Memory B cell (primary cell): ENCODE measurements around the gene SGMS1.
A peak's percentile ranks its signal among the peaks of the same experiment; 100 is the strongest.

ENCODE experiments used
- ATAC-seq: fragments of 150-1000 bp; cut with Tn5 transposase; 2 replicates; pipeline ENCODE4 v1.10.0; 2021; ENCODE audit warnings: low read depth, mild to moderate bottlenecking, moderate library complexity
- DNase-seq, 2 donors: peaks; one replicate each; pipeline ENCODE4 v3.0.0; 2022; ENCODE audit warnings: low spot score in 2 of 2
- H3K27ac Mint-ChIP-seq: one replicate; pipeline ENCODE4 v1.8.0; 2022; ENCODE audit warnings: mild to moderate bottlenecking, moderate library complexity, mixed read lengths
- H3K27me3 Mint-ChIP-seq: one replicate; pipeline ENCODE4 v1.8.0; 2022; ENCODE audit warnings: mixed read lengths
- H3K36me3 Mint-ChIP-seq: one replicate; pipeline ENCODE4 v1.8.0; 2022; ENCODE audit warnings: mild to moderate bottlenecking, mixed read lengths
- H3K4me1 Mint-ChIP-seq: one replicate; pipeline ENCODE4 v1.8.0; 2022; ENCODE audit warnings: mixed read lengths
- H3K4me3 Mint-ChIP-seq: one replicate; pipeline ENCODE4 v1.8.0; 2022; ENCODE audit warnings: mild to moderate bottlenecking, moderate library complexity, mixed read lengths
- H3K9me3 Mint-ChIP-seq: one replicate; pipeline ENCODE4 v1.8.0; 2022; ENCODE audit warnings: mixed read lengths

Gene SGMS1

DNA sequence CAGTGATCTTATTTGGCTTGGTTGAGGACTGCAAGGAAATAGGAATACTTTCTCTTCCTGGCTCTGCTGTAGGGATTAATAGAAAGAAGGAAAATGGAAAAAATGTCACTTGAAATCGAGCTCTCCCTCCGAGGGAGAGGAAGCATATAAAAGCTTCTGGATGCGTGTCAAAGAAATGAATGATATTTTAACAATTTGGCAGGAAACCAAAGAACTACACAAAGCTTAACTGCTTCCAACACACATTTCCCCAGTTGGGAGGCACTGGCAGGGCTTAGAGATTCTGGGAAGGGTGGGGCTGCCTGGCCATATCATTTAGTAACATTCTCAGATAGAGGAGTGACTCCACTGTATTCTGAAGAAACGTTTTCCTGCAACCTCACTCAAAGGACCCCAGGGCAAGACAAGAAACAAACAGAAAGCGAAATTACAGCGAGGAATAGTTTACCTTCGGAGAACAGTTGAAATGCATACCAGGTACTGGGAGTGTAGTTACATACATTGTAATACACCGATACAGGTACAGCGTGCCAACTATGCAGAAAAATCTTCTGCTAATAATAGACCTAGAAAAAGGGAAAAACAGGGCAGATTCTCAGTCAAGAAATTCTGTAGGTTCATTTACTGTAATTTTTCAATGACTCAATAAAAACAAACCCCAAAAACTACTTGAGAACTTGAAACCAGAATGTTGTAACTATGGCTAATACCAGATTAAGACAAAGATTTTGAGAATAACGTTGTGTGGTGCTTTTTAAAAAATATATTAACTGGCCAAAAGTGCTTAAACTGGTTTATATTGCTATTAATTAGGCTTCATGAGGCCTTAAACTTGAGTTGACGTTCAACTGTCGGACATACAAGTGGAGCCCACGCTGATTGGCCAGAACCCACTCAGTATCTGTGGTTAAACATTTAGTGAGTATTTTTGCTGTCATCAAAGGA lies 296.7 kb downstream of the SGMS1 start:
- ATAC-seq, result no peak
- H3K36me3 Mint-ChIP-seq, result peaks cover 21% of the 10 kb centered on the region
- no peak overlapping the region for H3K27ac Mint-ChIP-seq
- no peak for DNase-seq
- peaks cover 23% of the 10 kb centered on the region for H3K4me1 Mint-ChIP-seq
- no peak overlapping the region for H3K4me3 Mint-ChIP-seq
- no peaks in the 10 kb centered on the region for H3K27me3 Mint-ChIP-seq
- no peaks in the 10 kb centered on the region for H3K9me3 Mint-ChIP-seq

DNA sequence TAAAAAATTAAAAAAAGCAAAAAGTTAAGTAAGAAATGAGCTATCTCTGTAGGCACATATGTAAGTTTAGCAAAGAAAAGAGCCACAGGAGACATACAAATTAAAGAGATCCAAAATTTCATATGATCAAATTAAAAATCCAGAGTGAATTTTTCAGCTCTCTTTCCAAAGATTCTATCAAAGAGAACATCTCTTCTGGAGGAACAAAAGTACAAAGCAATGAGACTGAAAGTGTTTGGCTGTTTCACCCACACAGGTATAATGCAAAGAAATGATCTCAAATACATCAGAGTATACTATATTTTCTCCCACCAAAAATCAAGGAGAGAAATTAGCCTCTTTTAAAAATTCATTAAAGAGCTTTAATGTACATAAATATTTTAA lies 297.6 kb downstream of the SGMS1 start:
- peaks cover 24% of the 10 kb centered on the region for H3K4me1 Mint-ChIP-seq
- no peak overlapping the region for H3K4me3 Mint-ChIP-seq
- no peak overlapping the region for H3K27ac Mint-ChIP-seq
- DNase-seq, result no peak
- no peaks in the 10 kb centered on the region for H3K9me3 Mint-ChIP-seq
- H3K27me3 Mint-ChIP-seq, result no peaks in the 10 kb centered on the region
- H3K36me3 Mint-ChIP-seq, result peaks cover 26% of the 10 kb centered on the region
- ATAC-seq, result no peak

DNA sequence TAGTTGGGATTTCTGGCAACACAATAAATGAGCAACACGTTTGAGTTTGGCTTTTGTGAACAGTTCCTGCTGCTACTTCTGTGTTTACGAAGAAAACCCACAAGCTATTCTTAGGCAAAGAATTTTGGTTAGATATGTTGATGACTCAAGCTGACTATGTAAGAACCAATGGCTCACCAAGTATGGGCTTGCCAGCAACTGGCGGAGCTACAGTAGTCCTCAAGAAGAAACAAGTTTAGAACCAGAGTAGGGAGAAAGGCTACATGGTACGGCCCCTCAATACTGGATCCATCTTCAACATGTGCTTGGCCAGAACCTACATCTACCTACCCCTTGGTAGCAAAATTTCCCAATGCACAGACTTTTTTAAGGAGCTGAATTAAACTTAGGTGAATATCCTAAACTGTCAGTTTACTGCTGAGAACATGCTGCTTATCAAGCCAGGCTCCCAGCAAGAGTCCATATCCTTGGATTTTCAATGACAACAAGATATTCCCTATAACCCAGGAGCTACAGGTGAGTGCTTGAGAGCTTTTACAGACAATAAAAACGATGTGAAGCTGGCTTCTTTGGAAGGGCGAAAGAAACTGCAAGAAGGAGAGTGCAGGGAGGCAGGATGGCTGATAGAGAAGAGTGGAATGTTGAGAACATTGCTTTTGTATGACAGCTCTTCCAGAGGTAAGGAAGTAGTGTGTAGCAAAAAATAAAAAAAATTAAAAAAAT lies 298.1 kb downstream of the SGMS1 start:
- peak; percentile 54 for ATAC-seq
- Mint-ChIP-seq H3K4me3 (no peak overlapping the region), H3K4me1 (peaks cover 25% of the 10 kb centered on the region)

DNA sequence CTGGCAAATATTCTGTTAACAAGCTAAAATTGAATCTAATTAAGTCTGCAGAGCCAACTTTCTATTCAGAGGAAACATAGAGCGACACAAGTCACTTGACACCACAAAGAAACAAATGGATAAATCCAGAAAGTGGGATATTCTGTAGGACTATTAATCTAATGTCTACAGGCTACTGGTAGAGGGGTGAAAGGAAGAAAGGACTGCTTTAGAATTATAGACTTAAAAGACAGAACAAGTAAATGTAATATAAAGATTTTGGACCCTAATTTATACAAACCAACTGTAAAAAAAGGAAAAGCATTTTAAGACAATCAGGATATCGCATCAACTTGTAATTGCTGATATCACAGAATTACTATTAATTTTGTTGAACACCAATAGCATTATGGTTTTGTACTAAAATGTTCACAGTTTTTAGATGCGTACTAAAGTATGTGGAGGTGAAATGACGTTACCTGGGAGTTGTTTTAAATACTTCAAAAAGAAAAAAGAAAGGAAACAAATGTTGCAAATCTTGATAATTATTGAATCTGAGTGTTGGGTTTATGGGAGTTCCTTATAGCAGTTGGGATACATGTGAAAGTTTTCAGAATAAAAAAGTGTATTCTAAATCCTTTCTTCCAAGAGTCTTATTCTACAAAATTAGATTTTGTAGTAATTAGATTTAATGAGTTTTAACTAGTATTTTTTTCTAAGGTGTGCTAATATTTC lies 298.9 kb downstream of the SGMS1 start:
- Mint-ChIP-seq H3K27me3 (no peaks in the 10 kb centered on the region), H3K4me3 (no peak overlapping the region), H3K9me3 (no peaks in the 10 kb centered on the region), H3K36me3 (peaks cover 32% of the 10 kb centered on the region), H3K4me1 (peaks cover 29% of the 10 kb centered on the region), H3K27ac (peak overlapping the region; percentile 22)
- ATAC-seq (no peak), DNase-seq (no peak)

More for the DNA sequence above, 298.1 kb downstream of the SGMS1 start:
- H3K36me3 Mint-ChIP-seq, result peaks cover 28% of the 10 kb centered on the region
- peak overlapping the region; percentile 22 for H3K27ac Mint-ChIP-seq
- DNase-seq, result no peak
- H3K27me3 Mint-ChIP-seq, result no peaks in the 10 kb centered on the region
- H3K9me3 Mint-ChIP-seq, result no peaks in the 10 kb centered on the region

DNA sequence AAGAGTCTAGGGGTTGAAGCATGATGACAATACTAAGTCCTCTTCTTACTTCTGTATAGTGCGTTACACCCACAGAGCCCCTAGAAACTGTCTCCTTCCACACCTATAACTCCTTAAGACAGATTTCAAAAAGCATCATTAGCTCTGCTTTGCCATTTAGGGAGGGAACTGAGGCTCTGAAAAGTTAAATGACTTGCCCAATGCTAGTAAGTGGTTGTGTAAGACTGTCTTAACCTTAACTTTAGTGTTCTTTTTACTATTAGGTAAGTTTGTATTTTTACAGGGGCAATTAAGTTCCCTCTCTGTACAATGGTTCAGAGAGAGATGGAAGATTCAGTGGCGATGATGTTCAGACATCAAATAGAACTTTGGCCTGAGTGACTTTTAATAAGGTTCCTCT lies 299.7 kb downstream of the SGMS1 start:
- H3K4me3 Mint-ChIP-seq, result no peak overlapping the region
- no peaks in the 10 kb centered on the region for H3K27me3 Mint-ChIP-seq
- peaks cover 37% of the 10 kb centered on the region for H3K36me3 Mint-ChIP-seq
- no peaks in the 10 kb centered on the region for H3K9me3 Mint-ChIP-seq
- peaks cover 29% of the 10 kb centered on the region for H3K4me1 Mint-ChIP-seq
- H3K27ac Mint-ChIP-seq, result peak overlapping the region; percentile 22
- no peak for ATAC-seq
- DNase-seq, result no peak

DNA sequence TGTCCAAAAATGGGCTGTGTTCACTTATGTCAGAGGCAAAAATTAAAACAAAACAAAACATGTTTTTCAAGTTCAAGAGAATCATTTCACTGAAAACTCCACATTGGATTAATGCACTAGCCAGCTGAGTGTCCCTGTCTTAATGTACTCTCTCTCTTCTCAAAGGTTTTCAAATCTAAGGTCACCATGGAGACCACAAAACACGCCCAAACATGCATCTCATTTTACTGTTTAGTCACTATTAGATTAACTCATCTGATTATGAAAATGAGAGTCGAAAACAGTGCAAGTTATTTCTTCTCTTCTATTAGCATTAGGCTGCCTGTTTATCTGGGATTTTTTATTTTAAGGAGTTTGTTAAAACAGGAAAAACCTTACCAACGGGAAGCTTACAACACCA lies 301.7 kb downstream of the SGMS1 start:
- peaks cover 34% of the 10 kb centered on the region for H3K36me3 Mint-ChIP-seq
- peaks cover 30% of the 10 kb centered on the region for H3K4me1 Mint-ChIP-seq
- H3K9me3 Mint-ChIP-seq, result no peaks in the 10 kb centered on the region
- DNase-seq (no peak), ATAC-seq (peak; percentile 45)
- no peaks in the 10 kb centered on the region for H3K27me3 Mint-ChIP-seq
- H3K27ac Mint-ChIP-seq, result peak overlapping the region; percentile 68
- H3K4me3 Mint-ChIP-seq, result no peak overlapping the region

DNA sequence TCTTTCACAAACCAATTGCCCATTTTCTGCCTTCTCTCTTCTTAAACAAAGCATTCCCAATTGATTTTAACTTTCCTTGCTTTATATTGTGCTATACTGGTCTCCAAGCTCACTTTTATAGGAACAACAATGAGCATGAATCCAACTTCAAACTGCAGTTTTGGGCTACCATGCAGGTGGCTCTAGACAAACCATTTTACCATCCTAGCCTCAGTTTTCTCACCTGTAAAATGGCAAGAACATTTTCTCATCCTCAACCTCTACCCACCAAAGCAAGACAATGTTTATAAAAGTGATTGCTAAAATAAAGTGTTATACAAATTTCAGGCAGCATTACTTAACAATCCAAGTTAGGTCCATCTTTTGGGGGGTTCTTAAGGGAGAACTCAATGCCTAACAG lies 305.6 kb downstream of the SGMS1 start:
- H3K27ac Mint-ChIP-seq, result no peak overlapping the region
- no peak for ATAC-seq
- H3K27me3 Mint-ChIP-seq, result no peaks in the 10 kb centered on the region
- DNase-seq, result no peak
- H3K9me3 Mint-ChIP-seq, result no peaks in the 10 kb centered on the region
- peaks cover 25% of the 10 kb centered on the region for H3K4me1 Mint-ChIP-seq
- no peak overlapping the region for H3K4me3 Mint-ChIP-seq
- H3K36me3 Mint-ChIP-seq, result peaks cover 23% of the 10 kb centered on the region

DNA sequence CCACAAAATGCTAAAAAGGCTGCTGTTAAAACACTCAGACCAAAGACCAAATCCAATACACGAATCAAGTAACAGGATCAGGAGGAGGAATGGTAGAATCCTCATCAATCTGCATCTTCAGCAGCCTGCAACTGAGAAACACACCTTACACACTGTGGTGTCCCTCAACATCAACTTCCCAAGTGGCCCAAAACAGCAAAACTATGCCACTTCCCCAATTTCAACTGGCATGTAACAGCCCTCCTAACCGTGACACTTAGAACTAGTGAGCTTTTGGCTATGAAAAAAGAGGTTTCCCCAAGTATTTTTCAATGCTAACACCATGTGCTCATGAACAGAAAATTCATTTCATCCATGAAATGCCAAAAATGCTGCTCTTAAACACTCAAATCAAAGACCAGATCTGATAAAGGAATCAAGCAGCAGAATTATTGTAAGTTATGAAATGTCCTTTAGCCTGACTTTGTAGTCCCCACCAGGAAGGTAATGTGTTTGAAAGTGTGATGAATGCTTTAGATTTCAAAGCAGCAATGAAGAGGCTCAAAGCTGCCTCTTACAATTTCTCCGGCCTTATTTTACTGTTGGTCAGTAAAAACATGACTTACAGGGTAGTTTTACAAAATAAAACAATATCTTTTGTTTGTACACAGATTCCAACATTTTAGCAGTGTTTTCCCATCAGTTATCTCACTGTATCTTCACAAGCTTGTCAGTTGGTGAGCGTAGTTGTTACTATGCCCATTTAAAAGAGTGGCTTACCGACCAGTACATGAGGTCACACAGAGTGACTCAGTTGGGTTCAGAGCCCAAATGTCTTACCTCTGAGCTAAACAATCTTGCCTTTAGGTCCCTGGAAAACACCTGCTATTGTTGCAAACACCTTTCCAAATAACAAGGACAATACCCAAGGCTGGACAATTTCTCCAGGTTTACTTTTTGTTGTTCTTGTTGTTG lies 306.8 kb downstream of the SGMS1 start:
- ATAC-seq, result peak; percentile 53
- no peak for DNase-seq
- Mint-ChIP-seq H3K36me3 (peaks cover 30% of the 10 kb centered on the region), H3K9me3 (peaks cover 2% of the 10 kb centered on the region), H3K4me1 (peaks cover 21% of the 10 kb centered on the region), H3K27ac (no peak overlapping the region), H3K4me3 (no peak overlapping the region), H3K27me3 (no peaks in the 10 kb centered on the region)

DNA sequence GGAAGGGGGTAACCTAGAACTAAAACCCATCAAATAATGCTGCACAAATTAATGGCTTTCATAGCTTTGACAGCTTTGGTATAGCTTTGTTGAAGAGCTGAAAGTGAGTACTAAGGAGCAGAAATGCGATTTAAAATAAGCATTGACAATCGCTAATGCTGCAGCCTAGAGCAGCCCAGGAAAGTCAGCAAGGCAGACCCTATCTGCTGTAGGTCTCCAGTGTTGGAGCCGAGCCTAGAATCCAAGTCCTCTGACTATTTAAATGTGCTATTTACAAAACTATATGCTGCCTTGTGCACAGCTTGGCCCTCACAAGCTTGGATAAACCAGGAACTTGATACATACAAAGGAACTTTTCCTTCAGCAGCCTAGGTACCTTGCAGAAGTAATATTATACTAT lies 307.6 kb downstream of the SGMS1 start:
- no peak overlapping the region for H3K4me3 Mint-ChIP-seq
- H3K27ac Mint-ChIP-seq, result no peak overlapping the region
- no peak for ATAC-seq
- H3K4me1 Mint-ChIP-seq, result peaks cover 18% of the 10 kb centered on the region
- peaks cover 2% of the 10 kb centered on the region for H3K9me3 Mint-ChIP-seq
- H3K27me3 Mint-ChIP-seq, result no peaks in the 10 kb centered on the region
- peaks cover 26% of the 10 kb centered on the region for H3K36me3 Mint-ChIP-seq
- no peak for DNase-seq

DNA sequence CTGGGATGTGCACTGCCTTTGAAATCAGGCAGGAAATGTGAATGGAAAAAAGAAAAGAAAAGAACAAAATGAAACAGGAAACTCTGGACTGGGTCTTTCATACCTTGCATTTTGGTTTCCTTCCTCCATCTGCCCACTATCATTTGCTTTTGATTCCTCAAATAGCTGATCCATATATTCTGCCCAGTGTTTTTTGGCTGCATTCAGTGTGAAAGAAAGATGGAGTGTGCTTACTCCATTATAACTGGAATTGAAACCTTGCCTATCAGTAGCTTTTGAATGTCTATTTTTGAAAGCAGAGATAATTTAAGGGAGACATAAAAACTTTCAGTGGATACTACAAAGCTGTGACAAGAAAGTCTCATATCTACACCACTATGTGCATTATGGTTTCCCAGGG lies 308.3 kb downstream of the SGMS1 start:
- peaks cover 26% of the 10 kb centered on the region for H3K36me3 Mint-ChIP-seq

DNA sequence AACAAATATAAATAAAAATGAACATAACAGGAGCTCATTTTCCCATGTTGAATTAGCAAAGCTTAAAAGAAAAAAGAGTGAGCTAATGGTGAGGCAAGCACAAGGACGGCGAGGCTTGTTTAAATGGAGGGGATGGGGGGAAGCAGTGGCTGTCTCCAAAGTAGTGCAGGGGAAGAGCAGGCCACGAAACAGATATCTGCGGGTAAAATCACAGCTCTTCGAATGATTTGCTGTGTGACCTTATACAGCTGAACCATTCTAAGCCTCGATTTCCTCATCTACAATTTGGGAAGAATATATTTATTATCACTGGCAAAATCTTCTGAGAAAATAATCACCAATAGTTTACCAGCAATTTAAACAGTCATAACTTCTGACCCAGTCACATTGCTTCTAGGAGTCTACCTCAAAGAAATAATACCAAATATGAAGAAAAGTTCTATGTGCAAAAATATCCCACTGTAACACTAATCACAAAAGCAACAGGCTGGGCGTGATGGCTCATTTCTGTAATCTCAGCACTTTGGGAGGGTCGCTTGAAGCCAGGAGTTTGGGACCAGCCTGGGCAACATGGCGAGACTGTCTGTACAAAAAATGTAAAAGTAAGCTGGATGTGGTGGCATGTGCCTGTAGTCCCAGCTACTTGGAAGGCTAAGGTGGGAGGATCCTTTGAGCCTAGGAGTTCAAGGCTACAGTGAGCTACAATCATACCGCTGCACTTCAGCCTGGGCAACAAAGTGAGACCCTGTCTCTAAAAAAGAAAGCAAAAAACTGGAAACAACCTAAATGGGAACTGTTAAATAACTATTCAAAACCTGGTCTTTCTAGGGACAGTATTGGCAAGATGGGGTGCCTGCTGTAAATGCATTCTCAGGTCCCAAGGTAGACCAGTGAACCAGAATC lies 309.3 kb downstream of the SGMS1 start:
- Mint-ChIP-seq H3K9me3 (peaks cover 2% of the 10 kb centered on the region), H3K27me3 (no peaks in the 10 kb centered on the region), H3K27ac (no peak overlapping the region), H3K36me3 (peaks cover 31% of the 10 kb centered on the region), H3K4me3 (no peak overlapping the region), H3K4me1 (peaks cover 13% of the 10 kb centered on the region)
- DNase-seq (no peak), ATAC-seq (no peak)

More for the DNA sequence above, 308.3 kb downstream of the SGMS1 start:
- peaks cover 2% of the 10 kb centered on the region for H3K9me3 Mint-ChIP-seq
- ATAC-seq (no peak), DNase-seq (no peak)
- H3K27ac Mint-ChIP-seq, result peak overlapping the region; percentile 25
- no peaks in the 10 kb centered on the region for H3K27me3 Mint-ChIP-seq
- H3K4me1 Mint-ChIP-seq, result peaks cover 16% of the 10 kb centered on the region
- no peak overlapping the region for H3K4me3 Mint-ChIP-seq
